Endothelial cell of umbilical vein (primary cell): ENCODE measurements around the gene TMEM178A. TPM values are rescaled to one million over a fixed set of nuclear protein-coding genes. Genes with fewer than 3 reads are reported as not detected.

Experiments used
- BruUV-seq: library from RNA; stranded (reverse); fragments of 400-500 nt; replicated peaks from 2 replicates; lab custom pipeline; 2021; lab: Mats Ljungman, UMichigan
- CTCF ChIA-PET: fragments of 300-600, 350-600 bp; sonication (Branson Sonifier 250); formaldehyde crosslinking; loops from one replicate; lab custom pipeline; 2021; ENCODE audit warnings: antibody characterized with exemption, inconsistent platforms; lab: Charles Lee
- POLR2A ChIA-PET: fragments of 300-600, 350-600 bp; sonication (Branson Sonifier 250); formaldehyde crosslinking; loops from one replicate; lab custom pipeline; 2021; ENCODE audit warnings: antibody characterized with exemption, inconsistent platforms; lab: Charles Lee
- DNase-seq: peaks from one replicate; pipeline ENCODE4 v3.0.0-alpha.2; 2011; ENCODE audit warnings: low read depth, low spot score
- FAIRE-seq: peaks from 2 replicates; lab custom pipeline; 2011; peaks lifted over from hg19 to GRCh38; lab: Jason Lieb, UNC
- H2AFZ ChIP-seq: 2 replicates; pipeline ENCODE4 v1.6.0; 2012; ENCODE audit warnings: low read depth, low read length, control low read depth, inconsistent platforms
- H3K27ac ChIP-seq: 2 replicates; pipeline ENCODE4 v1.5.1; 2011; ENCODE audit warnings: low read depth, mild to moderate bottlenecking, control low read depth, low read length, moderate library complexity; ENCODE audit not compliant: insufficient read depth
- H3K27me3 ChIP-seq, 2 experiments: 2 replicates each; pipeline versions ENCODE4 v1.6.0 to v1.6.1; 2011; ENCODE audit warnings: low read length in 2 of 2, mixed read lengths in 1 of 2; ENCODE audit not compliant: control insufficient read depth in 2 of 2, insufficient read depth in 2 of 2
- H3K36me3 ChIP-seq, 2 experiments: 2 replicates in 1 of 2; 3 replicates in 1 of 2; pipeline ENCODE4 v1.5.1; 2011; ENCODE audit warnings: low read length in 2 of 2, mild to moderate bottlenecking in 1 of 2, moderate library complexity in 1 of 2; ENCODE audit not compliant: control insufficient read depth in 2 of 2, insufficient read depth in 2 of 2; ENCODE audit errors: extremely low read depth in 1 of 2
- H3K4me1 ChIP-seq: 3 replicates; pipeline ENCODE4 v1.5.1; 2011; ENCODE audit warnings: mild to moderate bottlenecking, low read length; ENCODE audit not compliant: control insufficient read depth, insufficient read depth; ENCODE audit errors: extremely low read depth
- H3K4me2 ChIP-seq: 2 replicates; pipeline ENCODE4 v1.6.1; 2011; ENCODE audit warnings: low read length, control low read depth, mixed read lengths; ENCODE audit not compliant: insufficient read depth
- H3K4me3 ChIP-seq, 3 experiments: fragments of 200-600 bp in 1 of 3; sonication (generic), shearing (Covaris generic) in 1 of 3; replicated peaks in 1 of 3; 2 replicates each; pipeline ENCODE4 v1.5.1; 2011 to 2016; ENCODE audit warnings: control low read depth in 3 of 3, low read length in 3 of 3, mild to moderate bottlenecking in 2 of 3, inconsistent platforms in 1 of 3, low read depth in 1 of 3, moderate library complexity in 1 of 3; ENCODE audit not compliant: insufficient read depth in 1 of 3
- H3K79me2 ChIP-seq: 2 replicates; pipeline ENCODE4 v1.6.0; 2012; ENCODE audit warnings: low read length, inconsistent platforms; ENCODE audit not compliant: control insufficient read depth, insufficient read depth
- H3K9ac ChIP-seq: replicated peaks from 2 replicates; pipeline ENCODE3; 2011; ENCODE audit warnings: low read length, control low read depth; ENCODE audit not compliant: insufficient read depth; ENCODE audit errors: extremely low read depth
- H3K9me1 ChIP-seq: replicated peaks from 3 replicates; pipeline ENCODE4 v1.6.0; 2011; ENCODE audit warnings: mild to moderate bottlenecking, low read length; ENCODE audit not compliant: control insufficient read depth, insufficient read depth; ENCODE audit errors: extremely low read depth
- H3K9me3 ChIP-seq: replicated peaks from 2 replicates; pipeline ENCODE4 v1.5.1; 2012; ENCODE audit warnings: low read length, inconsistent platforms; ENCODE audit not compliant: control insufficient read depth, insufficient read depth
- H4K20me1 ChIP-seq: replicated peaks from 2 replicates; pipeline ENCODE3; 2011; ENCODE audit warnings: mild to moderate bottlenecking, low read length; ENCODE audit not compliant: control insufficient read depth, insufficient read depth; ENCODE audit errors: extremely low read depth
- EZH2 ChIP-seq: IDR thresholded peaks from 2 replicates; pipeline ENCODE4 v1.6.1; 2012; ENCODE audit warnings: borderline replicate concordance, low read depth, mild to moderate bottlenecking, moderate library complexity, low read length, inconsistent platforms; ENCODE audit not compliant: severe bottlenecking
- FOS ChIP-seq: IDR thresholded peaks from 2 replicates; pipeline ENCODE4 v1.6.1; 2011; ENCODE audit warnings: mild to moderate bottlenecking, low read length, moderate library complexity, borderline replicate concordance; ENCODE audit not compliant: insufficient read depth
- JUN ChIP-seq: IDR thresholded peaks from 2 replicates; pipeline ENCODE4 v1.6.1; 2011; ENCODE audit warnings: borderline replicate concordance, low read depth; ENCODE audit not compliant: insufficient read length, insufficient read depth
- POLR2A ChIP-seq: IDR thresholded peaks from 2 replicates; pipeline ENCODE4 v1.6.1; 2012; ENCODE audit warnings: low read depth, mild to moderate bottlenecking, control low read depth, low read length
- POLR2AphosphoS5 ChIP-seq: IDR thresholded peaks from 2 replicates; pipeline ENCODE4 v1.6.1; 2012; ENCODE audit warnings: low read depth, mild to moderate bottlenecking, control low read depth, low read length, moderate library complexity; ENCODE audit not compliant: insufficient read depth
- dilution Hi-C: fragments of 300-500 bp; cut with MboI; formaldehyde crosslinking; loops from one replicate; pipeline ENCODE4 v1.15.0; 2019; ENCODE audit warnings: low sequenced_read_pairs; ENCODE audit not compliant: extremely low pct_ligation_motif_present
- intact Hi-C: fragments of 100-400 bp; cut with micrococcal nuclease; formaldehyde crosslinking; loops from one replicate; pipeline ENCODE4 v1.10.0; 2022
- polyA plus RNA-seq, 4 experiments: library from polyadenylated mRNA; depleted of rRNA in 3 of 4; stranded (reverse) in 3 of 4; unstranded in 1 of 4; fragments of >200 nt; gene quantifications; 2 replicates each; pipeline versions ENCODE4 v1.2.1 to v1.2.3, GENCODE V29; 2011 to 2012; ENCODE audit warnings: missing spikeins in 1 of 4
- total RNA-seq: library from RNA; stranded (reverse); gene quantifications from 2 replicates; pipeline ENCODE4 v1.2.3, GENCODE V29; 2021

TMEM178A gene
- total and polyA plus RNA-seq, 2 donors (not counting 3 experiments of a cell fraction or from before 2014, with no cell fraction given), result 1.5 to 2.8 TPM

GRCh38 chr2:39666491-39667101, 879 bp downstream of the TMEM178A start:
- BruUV-seq, result no TSS peak
- dilution Hi-C loops (no loop called here), intact Hi-C loops (no loop called here)
- ChIA-PET CTCF (no interaction called here), POLR2A (no interaction called here)
- Histone ChIP-seq H4K20me1 (no peaks in the 10 kb centered on the region), H3K27ac (no peak overlapping the region), H3K9ac (no peak overlapping the region), H3K27me3 (peaks cover 37 to 78% of the 10 kb centered on the region in 2 experiments), H2AFZ (peak overlapping the region; percentile 8), H3K79me2 (no peaks in the 10 kb centered on the region), H3K4me1 (peaks cover 7% of the 10 kb centered on the region), H3K9me1 (no peaks in the 10 kb centered on the region), H3K4me2 (peak overlapping the region; percentile 58), H3K9me3 (no peaks in the 10 kb centered on the region), H3K4me3 (peak overlapping the region in 2 of 3 experiments; percentile 30 to 33), H3K36me3 (no peaks in the 10 kb centered on the region)
- FAIRE-seq, result no peak
- no peak for DNase-seq
- TF ChIP-seq JUN (no peak), EZH2 (peak; percentile 92), POLR2AphosphoS5 (no peak), POLR2A (no peak)

- Histone ChIP-seq H3K4me3 (no peak overlapping the region), H3K27ac (no peak overlapping the region), H3K4me2 (no peak overlapping the region), H3K27me3 (peaks cover 43 to 85% of the 10 kb centered on the region in 2 experiments), H3K79me2 (no peaks in the 10 kb centered on the region), H3K9ac (no peak overlapping the region), H2AFZ (no peak overlapping the region), H3K36me3 (no peaks in the 10 kb centered on the region), H3K9me1 (no peaks in the 10 kb centered on the region), H3K9me3 (no peaks in the 10 kb centered on the region), H4K20me1 (no peaks in the 10 kb centered on the region), H3K4me1 (peaks cover 7% of the 10 kb centered on the region)
- BruUV-seq, result no TSS peak
- dilution Hi-C loops, result no loop called here
- no peak for TF ChIP-seq FOS
- CTCF ChIA-PET, result interaction anchor here (1.6 kb wide), 1 partner anchor 22 kb away, joined by 5 read pairs; no protein-coding TSS in a partner anchor
- intact Hi-C loops, result no loop called here
- FAIRE-seq (no peak), DNase-seq (no peak)
- POLR2A ChIA-PET, result no interaction called here
These were observed 1.6 kb downstream of the TMEM178A start for GRCh38 chr2:39667104-39667885.
